ENCODE results near the gene ATL1.

The ATL1 gene

DNA sequence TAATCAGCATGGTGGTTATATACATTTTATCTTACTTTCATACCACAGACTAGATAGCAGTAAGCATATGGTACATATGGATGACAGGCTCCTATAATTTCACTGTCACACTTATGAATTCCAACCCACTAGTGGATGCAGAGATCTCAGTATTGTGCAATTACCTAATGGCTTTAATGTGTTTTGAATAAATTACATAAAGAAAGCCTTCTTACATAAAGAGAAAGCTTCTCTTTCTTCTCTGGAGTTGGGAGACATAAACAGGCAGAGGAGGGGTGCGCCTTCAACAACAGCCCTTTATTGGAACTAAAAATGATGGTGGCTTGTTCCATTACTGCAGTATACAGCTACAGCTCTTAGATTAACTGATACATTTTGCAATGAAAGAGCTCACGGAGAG lies 55.6 kb downstream of the ATL1 start:
- H4K91ac ChIP-seq (ENCODE audit: low read depth, low read length, poor library complexity): no peak overlapping the region
- no peaks in the 10 kb centered on the region for H3K79me1 ChIP-seq (ENCODE audit: low read depth, low read length)
- H2BK120ac ChIP-seq (ENCODE audit: low read depth, low read length): no peak overlapping the region
- no peak overlapping the region for H2AFZ ChIP-seq (ENCODE audit: low read length)
- no peak overlapping the region for H3K27ac ChIP-seq (replicated peaks; ENCODE audit: low read length)
- H2BK12ac ChIP-seq (ENCODE audit: low read length): no peak overlapping the region
- H3K23ac ChIP-seq (ENCODE audit: low read depth, low read length, poor library complexity): no peak overlapping the region
- DNase-seq (ENCODE audit: low spot score): no peak
- no peak overlapping the region for H3K14ac ChIP-seq (ENCODE audit: low read length)
- H3K4me3 ChIP-seq (ENCODE audit: low read length in 2 of 2): no peak overlapping the region
- no peak overlapping the region for H3K4ac ChIP-seq (ENCODE audit: low read length)
- H3K4me1 ChIP-seq (ENCODE audit: control insufficient read depth in 2 of 2, insufficient read depth in 1 of 2, low read depth in 1 of 2, low read length in 2 of 2): no peaks in the 10 kb centered on the region
- H3K9ac ChIP-seq (ENCODE audit: low read depth, low read length, poor library complexity): no peak overlapping the region
- H3K36me3 ChIP-seq (replicated peaks in 1 of 2; ENCODE audit: control insufficient read depth in 2 of 2, insufficient read depth in 2 of 2, low read length in 2 of 2): peaks cover 0 to 29% of the 10 kb centered on the region in 2 donors
- no peak overlapping the region for H2BK15ac ChIP-seq (ENCODE audit: low read length)
- H2BK5ac ChIP-seq (ENCODE audit: low read length): no peak overlapping the region
- no peak overlapping the region for H3K18ac ChIP-seq (ENCODE audit: low read length)
- no peaks in the 10 kb centered on the region for H3K27me3 ChIP-seq (ENCODE audit: control insufficient read depth in 3 of 3, insufficient read depth in 3 of 3, low read depth in 1 of 3, low read length in 3 of 3)
- H4K8ac ChIP-seq (ENCODE audit: low read depth, low read length): no peak overlapping the region
- peaks cover 0 to 7% of the 10 kb centered on the region in 2 donors for H3K9me3 ChIP-seq (replicated peaks in 1 of 2; ENCODE audit: control insufficient read depth in 2 of 2, insufficient read depth in 1 of 2, low read depth in 1 of 2, low read length in 2 of 2)
- WGBS, 2 donors (ENCODE audit: extremely low coverage in 2 of 2, insufficient read length in 2 of 2, insufficient replicate concordance in 1 of 2): no CpG with 5 or more reads among the region's 2 CpGs
- no peak overlapping the region for H3K4me2 ChIP-seq (ENCODE audit: insufficient read depth, low read length, poor library complexity, severe bottlenecking)
- H2AK5ac ChIP-seq (ENCODE audit: low read depth, low read length): no peak overlapping the region

- no CpG with 5 or more reads among the region's 2 CpGs for WGBS, 2 donors (ENCODE audit: extremely low coverage in 2 of 2, insufficient read length in 2 of 2, insufficient replicate concordance in 1 of 2)
- no peak overlapping the region for H3K4ac ChIP-seq (ENCODE audit: low read length)
- H2AFZ ChIP-seq (ENCODE audit: low read length): no peak overlapping the region
- DNase-seq (ENCODE audit: low spot score): no peak
- H3K27me3 ChIP-seq (ENCODE audit: control insufficient read depth in 3 of 3, insufficient read depth in 3 of 3, low read depth in 1 of 3, low read length in 3 of 3): no peaks in the 10 kb centered on the region
- no peak overlapping the region for H2AK5ac ChIP-seq (ENCODE audit: low read depth, low read length)
- no peak overlapping the region for H3K14ac ChIP-seq (ENCODE audit: low read length)
- H3K79me1 ChIP-seq (ENCODE audit: low read depth, low read length): no peaks in the 10 kb centered on the region
- H3K4me1 ChIP-seq (ENCODE audit: control insufficient read depth in 2 of 2, insufficient read depth in 1 of 2, low read depth in 1 of 2, low read length in 2 of 2): no peaks in the 10 kb centered on the region
- H3K9me3 ChIP-seq (replicated peaks in 1 of 2; ENCODE audit: control insufficient read depth in 2 of 2, insufficient read depth in 1 of 2, low read depth in 1 of 2, low read length in 2 of 2): peaks cover 0 to 7% of the 10 kb centered on the region in 2 donors
- H2BK120ac ChIP-seq (ENCODE audit: low read depth, low read length): no peak overlapping the region
- H3K18ac ChIP-seq (ENCODE audit: low read length): no peak overlapping the region
- H2BK5ac ChIP-seq (ENCODE audit: low read length): no peak overlapping the region
- H3K9ac ChIP-seq (ENCODE audit: low read depth, low read length, poor library complexity): no peak overlapping the region
- H4K8ac ChIP-seq (ENCODE audit: low read depth, low read length): no peak overlapping the region
- H3K4me3 ChIP-seq (ENCODE audit: low read length in 2 of 2): no peak overlapping the region
- peaks cover 0 to 29% of the 10 kb centered on the region in 2 donors for H3K36me3 ChIP-seq (replicated peaks in 1 of 2; ENCODE audit: control insufficient read depth in 2 of 2, insufficient read depth in 2 of 2, low read length in 2 of 2)
- H2BK15ac ChIP-seq (ENCODE audit: low read length): no peak overlapping the region
- no peak overlapping the region for H3K23ac ChIP-seq (ENCODE audit: low read depth, low read length, poor library complexity)
- no peak overlapping the region for H4K91ac ChIP-seq (ENCODE audit: low read depth, low read length, poor library complexity)
- no peak overlapping the region for H3K4me2 ChIP-seq (ENCODE audit: insufficient read depth, low read length, poor library complexity, severe bottlenecking)
- no peak overlapping the region for H3K27ac ChIP-seq (replicated peaks; ENCODE audit: low read length)
- H2BK12ac ChIP-seq (ENCODE audit: low read length): no peak overlapping the region
Observed at GRCh38 chr14:50616275-50616674, 56.3 kb downstream of the ATL1 start.

- no peak overlapping the region for H3K4me2 ChIP-seq (ENCODE audit: insufficient read depth, low read length, poor library complexity, severe bottlenecking)
- DNase-seq (ENCODE audit: low spot score): no peak
- H2AFZ ChIP-seq (ENCODE audit: low read length): no peak overlapping the region
- no peak overlapping the region for H4K8ac ChIP-seq (ENCODE audit: low read depth, low read length)
- no peak overlapping the region for H3K14ac ChIP-seq (ENCODE audit: low read length)
- H2BK120ac ChIP-seq (ENCODE audit: low read depth, low read length): no peak overlapping the region
- no peak overlapping the region for H3K18ac ChIP-seq (ENCODE audit: low read length)
- no peak overlapping the region for H3K4ac ChIP-seq (ENCODE audit: low read length)
- no peak overlapping the region for H3K23ac ChIP-seq (ENCODE audit: low read depth, low read length, poor library complexity)
- WGBS, 2 donors (ENCODE audit: extremely low coverage in 2 of 2, insufficient read length in 2 of 2, insufficient replicate concordance in 1 of 2): no CpG with 5 or more reads among the region's 5 CpGs
- no peak overlapping the region for H2BK5ac ChIP-seq (ENCODE audit: low read length)
- H2BK12ac ChIP-seq (ENCODE audit: low read length): no peak overlapping the region
- no peak overlapping the region for H3K27ac ChIP-seq (replicated peaks; ENCODE audit: low read length)
- no peak overlapping the region for H2AK5ac ChIP-seq (ENCODE audit: low read depth, low read length)
- H3K4me1 ChIP-seq (ENCODE audit: control insufficient read depth in 2 of 2, insufficient read depth in 1 of 2, low read depth in 1 of 2, low read length in 2 of 2): no peaks in the 10 kb centered on the region
- no peaks in the 10 kb centered on the region for H3K79me1 ChIP-seq (ENCODE audit: low read depth, low read length)
- H4K91ac ChIP-seq (ENCODE audit: low read depth, low read length, poor library complexity): no peak overlapping the region
- peaks cover 0 to 7% of the 10 kb centered on the region in 2 donors for H3K9me3 ChIP-seq (replicated peaks in 1 of 2; ENCODE audit: control insufficient read depth in 2 of 2, insufficient read depth in 1 of 2, low read depth in 1 of 2, low read length in 2 of 2)
- H3K9ac ChIP-seq (ENCODE audit: low read depth, low read length, poor library complexity): no peak overlapping the region
- H3K27me3 ChIP-seq (ENCODE audit: control insufficient read depth in 3 of 3, insufficient read depth in 3 of 3, low read depth in 1 of 3, low read length in 3 of 3): no peaks in the 10 kb centered on the region
- H3K36me3 ChIP-seq (replicated peaks in 1 of 2; ENCODE audit: control insufficient read depth in 2 of 2, insufficient read depth in 2 of 2, low read length in 2 of 2): peaks cover 0 to 49% of the 10 kb centered on the region in 2 donors
- H3K4me3 ChIP-seq (ENCODE audit: low read length in 2 of 2): no peak overlapping the region
- no peak overlapping the region for H2BK15ac ChIP-seq (ENCODE audit: low read length)
Observed at GRCh38 chr14:50619569-50620141, 59.7 kb downstream of the ATL1 start.

GRCh38 chr14:50620341-50620740 lies 60.4 kb downstream of the ATL1 start:
- H3K4ac ChIP-seq (ENCODE audit: low read length): no peak overlapping the region
- H3K4me2 ChIP-seq (ENCODE audit: insufficient read depth, low read length, poor library complexity, severe bottlenecking): no peak overlapping the region
- no peak overlapping the region for H2BK5ac ChIP-seq (ENCODE audit: low read length)
- H2BK15ac ChIP-seq (ENCODE audit: low read length): no peak overlapping the region
- no peak for DNase-seq (ENCODE audit: low spot score)
- no peak overlapping the region for H2AK5ac ChIP-seq (ENCODE audit: low read depth, low read length)
- H2BK12ac ChIP-seq (ENCODE audit: low read length): no peak overlapping the region
- H4K8ac ChIP-seq (ENCODE audit: low read depth, low read length): no peak overlapping the region
- no peaks in the 10 kb centered on the region for H3K4me1 ChIP-seq (ENCODE audit: control insufficient read depth in 2 of 2, insufficient read depth in 1 of 2, low read depth in 1 of 2, low read length in 2 of 2)
- no peak overlapping the region for H2BK120ac ChIP-seq (ENCODE audit: low read depth, low read length)
- H3K27me3 ChIP-seq (ENCODE audit: control insufficient read depth in 3 of 3, insufficient read depth in 3 of 3, low read depth in 1 of 3, low read length in 3 of 3): no peaks in the 10 kb centered on the region
- no peak overlapping the region for H3K9ac ChIP-seq (ENCODE audit: low read depth, low read length, poor library complexity)
- H3K36me3 ChIP-seq (replicated peaks in 1 of 2; ENCODE audit: control insufficient read depth in 2 of 2, insufficient read depth in 2 of 2, low read length in 2 of 2): peaks cover 0 to 47% of the 10 kb centered on the region in 2 donors
- H3K27ac ChIP-seq (replicated peaks; ENCODE audit: low read length): no peak overlapping the region
- H3K14ac ChIP-seq (ENCODE audit: low read length): no peak overlapping the region
- no peaks in the 10 kb centered on the region for H3K79me1 ChIP-seq (ENCODE audit: low read depth, low read length)
- H2AFZ ChIP-seq (ENCODE audit: low read length): no peak overlapping the region
- no peak overlapping the region for H3K23ac ChIP-seq (ENCODE audit: low read depth, low read length, poor library complexity)
- no peak overlapping the region for H4K91ac ChIP-seq (ENCODE audit: low read depth, low read length, poor library complexity)
- H3K18ac ChIP-seq (ENCODE audit: low read length): no peak overlapping the region
- peaks cover 0 to 7% of the 10 kb centered on the region in 2 donors for H3K9me3 ChIP-seq (replicated peaks in 1 of 2; ENCODE audit: control insufficient read depth in 2 of 2, insufficient read depth in 1 of 2, low read depth in 1 of 2, low read length in 2 of 2)
- no peak overlapping the region for H3K4me3 ChIP-seq (ENCODE audit: low read length in 2 of 2)
- WGBS, 2 donors (ENCODE audit: extremely low coverage in 2 of 2, insufficient read length in 2 of 2, insufficient replicate concordance in 1 of 2): no CpG with 5 or more reads among the region's 4 CpGs

Data from neuronal stem cell (in vitro differentiated cells).